Stromal cell of bone marrow (primary cell): ENCODE data around the gene ST3GAL3.
A peak's percentile ranks its signal among the peaks of the same experiment; 100 is the strongest.

Experiments
- DNase-seq: peaks from one replicate; pipeline ENCODE4 v3.0.0-alpha.2; 2012; ENCODE audit warnings: low read depth

ST3GAL3 gene

DNA sequence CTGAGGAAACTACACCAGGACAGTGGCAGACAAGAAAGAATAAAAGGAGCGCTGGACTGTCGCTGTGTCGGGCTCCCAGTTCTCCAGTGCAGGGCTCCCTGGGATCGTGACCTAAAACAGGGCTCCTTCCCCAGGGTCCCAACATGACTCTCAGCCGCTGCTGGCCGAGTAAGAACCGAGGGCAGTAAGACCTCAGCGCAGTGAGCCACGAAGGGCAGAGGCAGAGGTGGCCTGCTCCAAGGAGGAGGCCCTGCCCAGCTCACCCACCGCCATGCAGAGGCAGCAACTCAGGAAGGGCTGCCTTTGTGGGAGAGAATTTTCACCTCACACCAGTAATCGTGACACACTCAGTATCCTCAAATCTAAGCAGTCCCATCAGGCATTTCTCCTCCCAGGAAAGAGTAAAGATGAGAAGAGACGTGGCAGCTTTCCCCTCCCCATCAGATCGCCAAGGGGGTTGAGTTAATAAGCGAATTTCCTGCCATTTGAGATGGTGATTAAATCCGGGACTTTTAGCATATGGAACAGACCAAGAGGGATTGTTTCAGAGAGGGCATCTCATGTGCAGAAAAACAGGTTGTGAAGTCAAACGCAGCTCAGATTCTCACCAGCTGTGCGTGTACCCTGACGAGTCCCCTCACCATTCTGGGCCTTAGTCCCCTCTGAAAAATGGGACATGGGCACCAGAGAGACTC is 206.5 kb downstream of the ST3GAL3 start:
- no peak for DNase-seq

DNA sequence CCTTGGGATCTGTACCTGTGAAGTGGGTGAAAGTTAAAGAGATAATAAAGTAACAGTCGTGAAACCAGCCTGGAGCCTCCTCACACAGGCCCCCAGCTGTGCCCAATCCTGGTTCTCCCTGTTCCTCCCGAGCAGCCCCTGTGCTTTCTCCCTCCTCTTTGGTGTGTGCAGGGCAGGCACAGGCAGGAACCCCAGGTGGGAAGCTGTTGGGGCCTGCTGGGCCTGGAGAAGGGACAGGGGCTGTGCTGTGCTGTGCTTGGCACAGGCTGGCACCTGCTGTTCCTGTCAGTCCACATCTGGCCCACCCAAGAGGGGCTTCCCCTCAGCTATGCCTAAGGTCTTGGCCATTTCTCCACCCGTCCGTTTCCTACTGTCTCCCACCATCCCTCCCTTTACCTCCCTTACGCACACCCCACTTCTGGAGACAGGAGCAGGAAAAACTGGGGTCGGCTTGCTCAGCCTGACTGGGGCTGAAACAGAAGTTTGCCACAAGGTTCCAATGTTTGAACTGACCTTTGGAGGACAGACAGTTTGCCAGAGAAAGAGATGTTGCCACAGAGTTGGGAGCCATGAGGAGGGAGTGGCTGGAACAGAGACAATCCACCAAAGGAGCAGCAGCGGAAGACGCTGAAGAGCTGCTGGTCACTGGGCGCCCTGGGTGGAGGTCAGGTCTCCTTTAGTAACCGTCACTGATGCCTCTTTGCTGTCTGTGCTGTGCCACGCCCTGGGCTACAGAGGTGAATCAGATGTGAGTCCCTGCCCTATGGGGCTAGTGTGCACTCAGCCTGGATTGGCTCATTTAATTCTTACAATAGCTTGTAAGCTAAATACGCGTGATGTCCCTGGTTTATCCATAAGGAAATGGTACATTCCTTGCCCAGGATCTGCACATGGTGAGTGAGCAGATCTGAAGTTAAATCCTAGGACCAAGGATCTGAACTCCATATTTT is 207.5 kb downstream of the ST3GAL3 start:
- DNase-seq: no peak

- DNase-seq: no peak
Observed at GRCh38 chr1:43919906-43920305, 212.6 kb downstream of the ST3GAL3 start.

GRCh38 chr1:43921022-43921421 is 213.7 kb downstream of the ST3GAL3 start:
- no peak for DNase-seq

GRCh38 chr1:43924516-43924915 is 217.2 kb downstream of the ST3GAL3 start:
- DNase-seq: no peak

- no peak for DNase-seq
Observed at GRCh38 chr1:43925846-43926245, 218.5 kb downstream of the ST3GAL3 start.

DNA sequence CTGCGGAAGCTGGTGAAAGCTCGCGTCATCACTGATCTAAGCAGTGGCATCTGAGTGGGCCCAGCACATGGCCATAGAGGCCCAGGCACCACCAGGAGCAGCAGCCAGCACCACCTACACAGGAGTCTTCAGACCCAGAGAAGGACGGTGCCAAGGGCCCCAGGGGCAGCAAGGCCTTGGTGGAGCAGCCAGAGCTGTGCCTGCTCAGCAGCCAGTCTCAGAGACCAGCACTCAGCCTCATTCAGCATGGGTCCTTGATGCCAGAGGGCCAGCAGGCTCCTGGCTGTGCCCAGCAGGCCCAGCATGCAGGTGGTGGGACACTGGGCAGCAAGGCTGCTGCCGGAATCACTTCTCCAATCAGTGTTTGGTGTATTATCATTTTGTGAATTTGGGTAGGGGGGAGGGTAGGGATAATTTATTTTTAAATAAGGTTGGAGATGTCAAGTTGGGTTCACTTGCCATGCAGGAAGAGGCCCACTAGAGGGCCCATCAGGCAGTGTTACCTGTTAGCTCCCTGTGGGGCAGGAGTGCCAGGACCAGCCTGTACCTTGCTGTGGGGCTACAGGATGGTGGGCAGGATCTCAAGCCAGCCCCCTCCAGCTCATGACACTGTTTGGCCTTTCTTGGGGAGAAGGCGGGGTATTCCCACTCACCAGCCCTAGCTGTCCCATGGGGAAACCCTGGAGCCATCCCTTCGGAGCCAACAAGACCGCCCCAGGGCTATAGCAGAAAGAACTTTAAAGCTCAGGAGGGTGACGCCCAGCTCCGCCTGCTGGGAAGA is 223.0 kb downstream of the ST3GAL3 start:
- no peak for DNase-seq

GRCh38 chr1:43930949-43931275 is 223.6 kb downstream of the ST3GAL3 start:
- no peak for DNase-seq

- no peak for DNase-seq
Observed at GRCh38 chr1:43931711-43932660, 224.7 kb downstream of the ST3GAL3 start.

GRCh38 chr1:43932786-43933385 is 225.6 kb downstream of the ST3GAL3 start:
- DNase-seq: no peak

GRCh38 chr1:43933386-43934100 is 226.2 kb downstream of the ST3GAL3 start, which contains the start of gene ARTN:
Gene ARTN, plus strand, starts transcription at chr1:43933801. Its CDS starts 1,856 bp downstream, at chr1:43935657.
- no peak for DNase-seq

GRCh38 chr1:43934101-43934985 is 227.0 kb downstream of the ST3GAL3 start:
- DNase-seq: peak; percentile 18

DNA sequence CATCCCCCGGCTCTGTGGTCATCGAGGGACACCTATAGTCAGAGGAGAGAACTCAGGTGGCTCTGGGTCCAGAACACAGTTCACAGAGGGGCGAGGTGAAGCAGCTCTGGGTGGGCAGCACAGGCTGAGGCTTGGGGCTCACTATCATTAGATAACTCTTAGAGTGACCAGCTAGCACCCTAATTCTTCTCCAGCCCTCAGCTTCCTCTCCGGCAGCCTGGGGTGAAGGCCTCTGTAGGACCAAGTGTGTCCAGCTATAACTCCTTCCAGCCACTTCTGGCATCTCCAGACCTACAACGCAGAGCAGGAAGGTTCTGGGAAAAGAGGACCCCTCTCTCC is 227.6 kb downstream of the ST3GAL3 start:
- DNase-seq: no peak

- no peak for DNase-seq
Observed at GRCh38 chr1:43935711-43936427, 228.5 kb downstream of the ST3GAL3 start.

- no peak for DNase-seq
Observed at GRCh38 chr1:43936431-43937151, 229.3 kb downstream of the ST3GAL3 start.

GRCh38 chr1:43937179-43937865 is 230.0 kb downstream of the ST3GAL3 start:
- no peak for DNase-seq

GRCh38 chr1:43938383-43938782 is 231.0 kb downstream of the ST3GAL3 start:
- DNase-seq: no peak
